ENCODE measurements around the gene FOXP3. TPM values are rescaled to one million over a fixed set of nuclear protein-coding genes. Genes with fewer than 3 reads are reported as not detected.

Gene FOXP3
- total and polyA plus RNA-seq, 11 donors: 0.11 to 1.4 TPM; not detected in 9

DNA sequence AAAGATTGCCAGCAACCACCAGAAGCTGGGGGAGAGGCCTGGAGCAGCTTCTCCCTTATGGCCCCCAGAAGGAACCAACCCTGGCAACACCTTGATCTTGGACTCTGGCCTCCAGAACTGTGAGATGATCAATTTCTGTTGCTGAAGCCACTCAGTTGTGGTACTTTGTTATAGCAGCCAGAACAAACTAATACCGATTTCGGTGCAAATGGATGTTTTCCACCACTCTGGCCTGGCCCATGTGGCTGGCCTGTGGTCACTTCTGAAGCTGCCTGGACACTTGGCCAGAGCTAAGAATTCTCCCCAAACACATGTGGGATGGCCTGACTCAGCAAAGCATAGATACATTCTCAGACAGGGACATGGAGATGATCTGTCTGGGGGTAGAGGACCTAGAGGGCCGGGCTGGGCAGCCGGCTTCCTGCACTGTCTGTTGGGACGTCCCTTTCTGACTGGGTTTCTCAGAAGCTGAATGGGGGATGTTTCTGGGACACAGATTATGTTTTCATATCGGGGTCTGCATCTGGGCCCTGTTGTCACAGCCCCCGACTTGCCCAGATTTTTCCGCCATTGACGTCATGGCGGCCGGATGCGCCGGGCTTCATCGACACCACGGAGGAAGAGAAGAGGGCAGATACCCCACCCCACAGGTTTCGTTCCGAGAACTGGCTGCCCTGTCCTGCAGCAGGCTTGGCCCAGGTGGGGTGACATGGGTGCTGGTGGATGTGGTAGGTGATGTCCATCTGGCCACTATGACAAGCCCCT, 4.1 kb downstream of the FOXP3 start:
- 84 to 95% (median 90%) methylated on average over 17 of the region's 17 CpGs for WGBS, 4 donors
- intact Hi-C loops (cut with DNase I): loop anchor here in 2 of 10 donors (10.0 kb wide), 2 partner anchors 56 to 66 kb away; partner anchors contain the start of gene SYP (in 1 of the 2)
- ATAC-seq (no peak), DNase-seq (no peak)
- Histone ChIP-seq H3K27ac (no peak overlapping the region), H3K9me3 (no peaks in the 10 kb centered on the region), H3K4me3 (no peak overlapping the region), H3K4me1 (no peaks in the 10 kb centered on the region), H3K36me3 (no peaks in the 10 kb centered on the region), H3K27me3 (peaks cover 0 to 14% (median 0%) of the 10 kb centered on the region in 9 donors)
- TF ChIP-seq, protein P1, sequence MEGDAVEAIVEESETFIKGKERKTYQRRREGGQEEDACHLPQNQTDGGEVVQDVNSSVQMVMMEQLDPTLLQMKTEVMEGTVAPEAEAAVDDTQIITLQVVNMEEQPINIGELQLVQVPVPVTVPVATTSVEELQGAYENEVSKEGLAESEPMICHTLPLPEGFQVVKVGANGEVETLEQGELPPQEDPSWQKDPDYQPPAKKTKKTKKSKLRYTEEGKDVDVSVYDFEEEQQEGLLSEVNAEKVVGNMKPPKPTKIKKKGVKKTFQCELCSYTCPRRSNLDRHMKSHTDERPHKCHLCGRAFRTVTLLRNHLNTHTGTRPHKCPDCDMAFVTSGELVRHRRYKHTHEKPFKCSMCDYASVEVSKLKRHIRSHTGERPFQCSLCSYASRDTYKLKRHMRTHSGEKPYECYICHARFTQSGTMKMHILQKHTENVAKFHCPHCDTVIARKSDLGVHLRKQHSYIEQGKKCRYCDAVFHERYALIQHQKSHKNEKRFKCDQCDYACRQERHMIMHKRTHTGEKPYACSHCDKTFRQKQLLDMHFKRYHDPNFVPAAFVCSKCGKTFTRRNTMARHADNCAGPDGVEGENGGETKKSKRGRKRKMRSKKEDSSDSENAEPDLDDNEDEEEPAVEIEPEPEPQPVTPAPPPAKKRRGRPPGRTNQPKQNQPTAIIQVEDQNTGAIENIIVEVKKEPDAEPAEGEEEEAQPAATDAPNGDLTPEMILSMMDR (IDR thresholded peaks at IDR 0.05): no peak
- TF ChIP-seq POLR2A (IDR thresholded peaks at IDR 0.05): no peak

DNA sequence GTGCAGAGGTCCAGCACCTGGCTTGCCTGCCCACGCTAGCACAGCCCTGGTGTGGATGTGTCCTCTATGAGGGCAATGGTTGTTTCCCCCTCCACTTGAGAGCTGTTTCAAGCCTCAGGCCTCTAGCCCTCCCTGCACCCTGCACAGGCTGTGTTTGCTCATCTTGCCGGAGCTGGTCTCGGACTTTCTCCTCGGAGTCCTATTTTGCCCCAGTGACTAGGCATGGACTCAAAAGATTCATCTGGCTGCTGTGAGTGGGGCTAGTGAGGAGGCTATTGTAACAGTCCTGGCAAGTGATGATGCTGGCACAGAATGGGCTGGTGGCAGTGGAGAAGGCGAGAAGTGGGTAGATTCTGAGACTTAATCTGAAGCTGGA, 5.8 kb downstream of the FOXP3 start:
- WGBS, 4 donors: 80 to 93% (median 87%) methylated on average over 5 of the region's 5 CpGs
- TF ChIP-seq POLR2A (IDR thresholded peaks at IDR 0.05): no peak
- TF ChIP-seq, protein P1 (IDR thresholded peaks at IDR 0.05): no peak
- Histone ChIP-seq H3K27me3 (peaks cover 0 to 14% (median 0%) of the 10 kb centered on the region in 9 donors), H3K4me3 (no peak overlapping the region), H3K9me3 (no peaks in the 10 kb centered on the region), H3K36me3 (no peaks in the 10 kb centered on the region), H3K4me1 (no peaks in the 10 kb centered on the region), H3K27ac (no peak overlapping the region)
- ATAC-seq (no peak), DNase-seq (no peak)
- intact Hi-C loops (cut with DNase I): no loop called here

DNA sequence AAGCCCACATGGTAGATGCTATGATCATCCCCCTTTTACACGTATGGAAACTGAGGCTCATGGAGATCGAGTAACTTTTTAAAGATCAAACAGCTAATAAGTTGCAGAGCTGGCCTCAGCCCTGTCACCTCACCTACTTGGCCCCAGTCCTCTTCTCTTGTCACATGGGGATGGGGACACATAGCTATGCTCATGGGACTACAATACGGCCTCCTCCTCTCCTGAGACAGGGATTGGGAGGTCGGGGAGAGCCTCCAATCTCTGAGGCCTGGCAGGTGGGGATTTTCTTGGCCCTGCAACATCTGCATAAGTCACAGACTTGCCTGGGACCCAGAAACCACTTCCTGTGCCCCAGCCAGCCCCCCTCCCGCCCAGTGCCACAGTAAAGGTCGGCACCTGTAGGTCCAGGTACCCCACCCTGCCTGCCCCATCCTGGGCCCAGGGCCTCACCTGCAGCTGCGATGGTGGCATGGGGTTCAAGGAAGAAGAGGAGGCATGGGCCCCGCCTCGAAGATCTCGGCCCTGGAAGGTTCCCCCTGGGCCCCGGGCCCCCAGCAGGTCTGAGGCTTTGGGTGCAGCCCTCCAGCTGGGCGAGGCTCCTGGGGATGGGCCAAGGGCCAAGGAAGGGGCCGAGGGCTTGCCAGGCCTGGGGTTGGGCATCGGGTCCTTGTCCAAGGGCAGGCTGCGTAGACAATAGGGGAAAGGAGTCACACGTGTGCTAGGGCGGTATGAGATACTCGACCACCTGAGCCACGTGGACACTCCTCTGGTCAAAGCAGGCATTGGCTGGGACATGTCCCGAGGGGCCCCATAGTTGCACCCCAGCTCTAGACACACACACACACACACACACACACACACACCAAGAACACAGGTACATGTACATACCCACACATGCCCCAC, 6.4 kb downstream of the FOXP3 start:
- no peaks in the 10 kb centered on the region for H3K36me3 ChIP-seq
- DNase-seq: no peak
- H3K4me1 ChIP-seq: no peaks in the 10 kb centered on the region
- no peaks in the 10 kb centered on the region for H3K9me3 ChIP-seq
- TF ChIP-seq, protein P1 (IDR thresholded peaks at IDR 0.05): no peak
- TF ChIP-seq POLR2A (IDR thresholded peaks at IDR 0.05): no peak
- intact Hi-C loops (cut with DNase I): no loop called here
- peaks cover 0 to 14% (median 0%) of the 10 kb centered on the region in 9 donors for H3K27me3 ChIP-seq
- 75 to 83% (median 79%) methylated on average over 14 to 20 of the region's 20 CpGs for WGBS, 4 donors
- no peak overlapping the region for H3K27ac ChIP-seq
- no peak for ATAC-seq
- no peak overlapping the region for H3K4me3 ChIP-seq
